Mesothelial cell of epicardium (in vitro differentiated cells): Measurements from ENCODE around the gene NLRP2B. TPM values are rescaled to one million over a fixed set of nuclear protein-coding genes. Genes with fewer than 3 reads are reported as not detected.
"Not testable (repeated sequence)": the region's sequence is repeated elsewhere in the genome, so short reads cannot be mapped to it uniquely, and the experiment has no call there.

Experiments used
- DNase-seq, 2 experiments: peaks; one replicate each; pipeline ENCODE4 v3.0.0; 2021; ENCODE audit warnings: low spot score in 2 of 2; ENCODE audit not compliant: unreplicated experiment in 2 of 2
- H3K27ac Mint-ChIP-seq: 2 replicates; pipeline ENCODE4 v1.8.0; 2021; ENCODE audit warnings: mixed read lengths
- H3K27me3 Mint-ChIP-seq: 2 replicates; pipeline ENCODE4 v1.8.0; 2021; ENCODE audit warnings: low read depth, mixed read lengths
- H3K36me3 Mint-ChIP-seq: 2 replicates; pipeline ENCODE4 v1.8.0; 2021; ENCODE audit warnings: mixed read lengths
- H3K4me1 Mint-ChIP-seq: 2 replicates; pipeline ENCODE4 v1.8.0; 2021; ENCODE audit warnings: mixed read lengths
- H3K4me3 Mint-ChIP-seq: 2 replicates; pipeline ENCODE4 v1.8.0; 2021; ENCODE audit warnings: mild to moderate bottlenecking, moderate library complexity, mixed read lengths
- H3K9me3 Mint-ChIP-seq: 2 replicates; pipeline ENCODE4 v1.8.0; 2021; ENCODE audit warnings: mixed read lengths
- total RNA-seq: library from RNA; stranded (reverse); gene quantifications from 3 replicates; pipeline ENCODE4 v1.2.1, GENCODE V29; 2021
- TF ChIP-seq, protein P1 (sequence below): fragments of 200-600 bp; sonication (generic); IDR thresholded peaks from one replicate; pipeline ENCODE4 v1.5.0; 2021; ENCODE audit warnings: antibody characterized with exemption; ENCODE audit not compliant: unreplicated experiment

Gene NLRP2B
- total RNA-seq, 1 donor from 2014 or later, result not detected

DNA sequence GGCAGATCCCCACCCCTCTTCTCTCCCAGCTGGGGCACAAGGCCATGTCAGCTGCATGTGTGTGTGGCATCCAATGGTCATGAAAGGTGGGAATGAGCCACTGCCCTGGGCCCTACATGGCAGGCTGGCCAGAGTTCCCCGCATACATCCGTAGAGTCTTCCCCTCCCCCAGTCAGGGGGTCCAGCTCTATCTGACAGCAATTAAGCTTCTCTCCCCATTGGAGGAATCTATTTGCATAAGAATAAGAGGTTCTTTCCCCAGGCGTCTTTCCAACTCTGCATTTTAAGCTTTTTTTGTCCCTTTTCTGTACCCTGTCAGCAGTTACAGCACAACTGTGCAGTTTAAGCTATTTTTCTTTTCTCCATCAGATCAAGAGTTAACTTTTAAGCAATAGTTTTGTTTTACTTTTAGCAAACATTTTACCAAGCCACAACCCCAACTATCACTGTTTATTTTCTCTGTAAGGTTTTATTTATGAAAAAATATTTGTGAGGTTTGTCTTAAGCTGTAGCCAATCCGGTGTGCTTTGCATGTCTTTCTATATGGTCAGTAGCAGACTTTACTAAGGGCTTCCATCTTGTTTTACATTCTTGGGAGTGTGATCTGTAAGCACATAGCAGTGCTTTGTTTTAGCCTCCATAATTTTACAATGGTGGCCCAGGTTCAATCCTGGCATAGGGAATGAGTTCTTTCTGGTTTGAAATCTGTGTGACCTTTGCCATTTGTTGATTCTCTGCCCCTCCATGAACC is 28.7 kb downstream of the NLRP2B start:
- H3K4me3 Mint-ChIP-seq, result no peak overlapping the region
- H3K27ac Mint-ChIP-seq, result no peak overlapping the region
- peaks cover 71% of the 10 kb centered on the region for H3K9me3 Mint-ChIP-seq
- DNase-seq, result no peak
- H3K36me3 Mint-ChIP-seq, result no peaks in the 10 kb centered on the region
- no peaks in the 10 kb centered on the region for H3K4me1 Mint-ChIP-seq
- H3K27me3 Mint-ChIP-seq, result no peaks in the 10 kb centered on the region
- TF ChIP-seq, protein P1, sequence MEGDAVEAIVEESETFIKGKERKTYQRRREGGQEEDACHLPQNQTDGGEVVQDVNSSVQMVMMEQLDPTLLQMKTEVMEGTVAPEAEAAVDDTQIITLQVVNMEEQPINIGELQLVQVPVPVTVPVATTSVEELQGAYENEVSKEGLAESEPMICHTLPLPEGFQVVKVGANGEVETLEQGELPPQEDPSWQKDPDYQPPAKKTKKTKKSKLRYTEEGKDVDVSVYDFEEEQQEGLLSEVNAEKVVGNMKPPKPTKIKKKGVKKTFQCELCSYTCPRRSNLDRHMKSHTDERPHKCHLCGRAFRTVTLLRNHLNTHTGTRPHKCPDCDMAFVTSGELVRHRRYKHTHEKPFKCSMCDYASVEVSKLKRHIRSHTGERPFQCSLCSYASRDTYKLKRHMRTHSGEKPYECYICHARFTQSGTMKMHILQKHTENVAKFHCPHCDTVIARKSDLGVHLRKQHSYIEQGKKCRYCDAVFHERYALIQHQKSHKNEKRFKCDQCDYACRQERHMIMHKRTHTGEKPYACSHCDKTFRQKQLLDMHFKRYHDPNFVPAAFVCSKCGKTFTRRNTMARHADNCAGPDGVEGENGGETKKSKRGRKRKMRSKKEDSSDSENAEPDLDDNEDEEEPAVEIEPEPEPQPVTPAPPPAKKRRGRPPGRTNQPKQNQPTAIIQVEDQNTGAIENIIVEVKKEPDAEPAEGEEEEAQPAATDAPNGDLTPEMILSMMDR, result no peak

DNA sequence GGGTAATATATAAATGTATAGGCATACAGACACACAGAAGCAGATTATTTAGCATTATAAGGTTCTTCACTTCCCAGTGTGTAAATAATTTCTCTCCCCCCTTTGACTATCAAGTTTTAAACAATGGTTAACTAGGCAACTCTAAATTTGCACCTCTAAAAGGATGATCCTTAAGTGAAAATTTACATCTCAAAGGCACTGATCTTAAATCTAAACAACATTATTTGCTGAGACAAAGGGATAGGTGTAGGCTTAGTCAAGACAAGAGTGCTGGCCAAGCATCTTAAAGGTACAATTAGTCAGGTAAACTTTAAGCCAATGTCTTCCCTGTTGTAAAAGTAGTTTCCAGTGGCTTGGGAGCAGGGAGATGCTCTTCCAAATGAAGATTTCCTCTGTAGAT is 33.0 kb downstream of the NLRP2B start:
- DNase-seq, result no peak
- TF ChIP-seq, protein P1, result no peak
- no peaks in the 10 kb centered on the region for H3K36me3 Mint-ChIP-seq
- no peak overlapping the region for H3K27ac Mint-ChIP-seq
- H3K27me3 Mint-ChIP-seq, result no peaks in the 10 kb centered on the region
- no peak overlapping the region for H3K4me3 Mint-ChIP-seq
- H3K4me1 Mint-ChIP-seq, result no peaks in the 10 kb centered on the region
- H3K9me3 Mint-ChIP-seq, result peaks cover 74% of the 10 kb centered on the region

DNA sequence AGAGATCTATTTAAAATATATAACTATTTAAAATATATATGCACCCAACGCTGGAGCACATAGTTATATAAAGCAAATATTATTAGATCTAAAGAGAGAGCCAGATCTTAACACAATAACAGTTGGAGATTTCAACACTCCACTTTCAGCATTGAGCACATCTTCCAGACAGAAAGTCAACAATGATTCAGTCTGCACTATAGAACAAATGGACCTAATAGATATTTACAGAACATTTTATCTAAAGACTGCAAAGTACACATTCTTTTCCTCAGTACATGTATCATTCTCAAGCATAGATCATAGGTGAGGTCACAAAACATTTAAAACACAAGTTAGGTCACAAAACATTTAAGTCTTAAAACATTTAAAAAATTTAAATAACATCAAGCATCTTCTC is 36.4 kb downstream of the NLRP2B start:
- Mint-ChIP-seq H3K4me1 (no peaks in the 10 kb centered on the region), H3K27me3 (no peaks in the 10 kb centered on the region), H3K9me3 (peaks cover 79% of the 10 kb centered on the region), H3K36me3 (peaks cover 4% of the 10 kb centered on the region), H3K4me3 (no peak overlapping the region), H3K27ac (no peak overlapping the region)
- DNase-seq, result no peak
- TF ChIP-seq, protein P1, result no peak

DNA sequence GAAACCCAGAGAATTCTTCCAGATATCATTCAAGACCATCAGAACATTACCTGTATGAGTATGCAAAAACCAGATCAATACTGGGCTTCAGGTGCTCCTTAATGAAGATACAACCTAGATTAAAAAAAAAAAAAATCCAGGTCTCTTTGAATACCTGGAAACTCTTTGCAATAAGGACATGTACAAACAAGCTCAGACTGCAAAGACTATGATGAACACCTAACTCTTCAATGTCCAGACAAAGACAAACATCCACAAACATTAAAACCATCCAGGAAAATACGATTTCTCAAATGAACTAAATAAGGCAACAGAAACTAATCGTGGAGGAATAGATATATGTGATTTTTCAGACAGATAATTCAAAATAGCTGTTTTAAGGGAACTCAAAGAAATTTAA is 38.7 kb downstream of the NLRP2B start:
- H3K9me3 Mint-ChIP-seq, result peaks cover 84% of the 10 kb centered on the region
- H3K27ac Mint-ChIP-seq, result no peak overlapping the region
- H3K4me3 Mint-ChIP-seq, result no peak overlapping the region
- TF ChIP-seq, protein P1, result no peak
- no peak for DNase-seq
- peaks cover 4% of the 10 kb centered on the region for H3K36me3 Mint-ChIP-seq
- no peaks in the 10 kb centered on the region for H3K4me1 Mint-ChIP-seq
- H3K27me3 Mint-ChIP-seq, result no peaks in the 10 kb centered on the region

DNA sequence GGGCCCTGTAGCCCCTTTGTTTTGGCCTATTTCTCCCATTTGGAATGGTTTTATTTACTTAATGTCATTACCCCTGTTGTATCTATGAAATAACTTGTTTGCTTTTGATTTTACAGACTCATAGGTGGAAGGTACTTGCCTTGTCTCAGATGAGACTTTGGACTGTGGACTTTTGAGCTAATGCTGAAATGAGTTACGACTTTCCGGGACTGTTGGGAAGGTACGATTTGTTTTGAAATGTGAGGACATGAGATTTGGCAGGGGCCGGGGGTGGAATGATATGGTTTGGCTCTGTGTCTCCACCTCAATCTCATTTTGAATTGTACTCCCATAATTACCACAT is 39.4 kb downstream of the NLRP2B start:
- TF ChIP-seq, protein P1, result no peak
- no peak overlapping the region for H3K4me3 Mint-ChIP-seq
- no peaks in the 10 kb centered on the region for H3K27me3 Mint-ChIP-seq
- no peaks in the 10 kb centered on the region for H3K4me1 Mint-ChIP-seq
- peaks cover 86% of the 10 kb centered on the region for H3K9me3 Mint-ChIP-seq
- no peak overlapping the region for H3K27ac Mint-ChIP-seq
- peaks cover 4% of the 10 kb centered on the region for H3K36me3 Mint-ChIP-seq
- DNase-seq, result no peak

DNA sequence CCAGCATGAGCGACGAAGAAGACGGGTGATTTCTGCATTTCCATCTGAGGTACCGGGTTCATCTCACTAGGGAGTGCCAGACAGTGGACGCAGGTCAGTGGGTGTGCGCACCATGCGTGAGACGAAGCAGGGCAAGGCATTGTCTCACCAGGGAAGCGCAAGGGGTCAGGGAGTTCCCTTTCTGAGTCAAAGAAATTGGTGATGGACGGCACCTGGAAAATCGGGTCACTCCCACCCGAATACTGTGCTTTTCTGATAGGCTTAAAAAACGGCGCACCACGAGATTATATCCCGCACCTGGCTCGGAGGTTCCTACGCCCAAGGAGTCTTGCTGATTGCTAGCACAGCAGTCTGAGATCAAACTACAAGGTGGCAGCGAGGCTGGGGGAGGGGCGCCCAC is 50.6 kb downstream of the NLRP2B start:
- H3K36me3 Mint-ChIP-seq, H3K4me1 Mint-ChIP-seq, H3K27me3 Mint-ChIP-seq, H3K4me3 Mint-ChIP-seq, H3K27ac Mint-ChIP-seq, DNase-seq: not testable (repeated sequence)
- peaks cover 55% of the 10 kb centered on the region for H3K9me3 Mint-ChIP-seq

Other genes starting within 250 kb of the NLRP2B start
- gene ZXDB, start 88.2 kb downstream of the NLRP2B start, total RNA-seq, result 9.0 to 9.7 TPM (median 9.4 TPM) in 3 replicates
- gene ZXDA, start 230.2 kb upstream of the NLRP2B start, total RNA-seq, result 0.16 to 0.38 TPM (median 0.36 TPM) in 3 replicates